Lung (tissue), 12 donors: ENCODE measurements around the gene MRPL39. TPM values are rescaled to one million over a fixed set of nuclear protein-coding genes. Genes with fewer than 3 reads are reported as not detected.

Experiments
- ATAC-seq: fragments of 200-7000 bp; cut with Tn5 transposase; one replicate; pipeline ENCODE4 v1.9.1; 2020; ENCODE audit warnings: moderate number of reproducible peaks; ENCODE audit not compliant: insufficient read depth, low FRiP score
- DNase-seq, 3 donors: peaks; one replicate each; pipeline ENCODE4 v3.0.0-alpha.2; 2013 to 2017
- H3K27ac ChIP-seq, 2 donors: one replicate each; pipeline ENCODE4 v1.5.1; 2013; ENCODE audit warnings: mild to moderate bottlenecking in 2 of 2, moderate library complexity in 2 of 2, control low read depth in 1 of 2, inconsistent platforms in 1 of 2, low read depth in 1 of 2, low read length in 1 of 2
- H3K27me3 ChIP-seq, 3 donors: one replicate each; pipeline ENCODE4 v1.5.1; 2013; ENCODE audit warnings: low read length in 2 of 3; ENCODE audit not compliant: control insufficient read depth in 3 of 3, insufficient read depth in 3 of 3
- H3K36me3 ChIP-seq, 4 donors: one replicate each; pipeline ENCODE4 v1.5.1; 2013; ENCODE audit warnings: low read length in 4 of 4, mild to moderate bottlenecking in 1 of 4, moderate library complexity in 1 of 4; ENCODE audit not compliant: control insufficient read depth in 4 of 4, insufficient read depth in 4 of 4
- H3K4me1 ChIP-seq, 5 donors: one replicate each; pipeline ENCODE4 v1.5.1; 2013; ENCODE audit warnings: low read length in 5 of 5, mild to moderate bottlenecking in 2 of 5, moderate library complexity in 1 of 5; ENCODE audit not compliant: control insufficient read depth in 5 of 5, insufficient read depth in 5 of 5
- H3K4me3 ChIP-seq: one replicate; pipeline ENCODE4 v1.5.1; 2013; ENCODE audit warnings: mild to moderate bottlenecking, control low read depth, moderate library complexity
- H3K9ac ChIP-seq, 2 donors: one replicate each; pipeline ENCODE4 v1.5.1; 2013; ENCODE audit warnings: low read length in 2 of 2, control low read depth in 1 of 2; ENCODE audit not compliant: insufficient read depth in 1 of 2
- H3K9me3 ChIP-seq, 4 donors: one replicate each; pipeline ENCODE4 v1.5.1; 2013; ENCODE audit warnings: low read length in 3 of 4, mild to moderate bottlenecking in 1 of 4, moderate library complexity in 1 of 4; ENCODE audit not compliant: control insufficient read depth in 4 of 4, insufficient read depth in 3 of 4
- CTCF ChIP-seq: IDR thresholded peaks from 2 replicates; pipeline ENCODE4 v1.5.1; 2012; ENCODE audit warnings: mild to moderate bottlenecking; ENCODE audit errors: control extremely low read depth, extremely low read depth
- WGBS, 2 donors: extraction: QIAGEN DNeasy Blood & Tissue Kit; methylation state at CpG; one replicate each; pipeline ENCODE4 v1.1.7; 2013; 5-methylcytosine and 5-hydroxymethylcytosine counted together
- polyA plus RNA-seq, 2 donors: library from polyadenylated mRNA; stranded (reverse); fragments of 200-250 nt; gene quantifications; one replicate each; pipeline ENCODE4 v1.2.1, GENCODE V29; 2013
- total RNA-seq, 2 donors: library from RNA; depleted of rRNA in 1 of 2; stranded (reverse); fragments of >200 nt in 1 of 2; gene quantifications; one replicate each; pipeline ENCODE4 v1.2.1, GENCODE V29; 2014 to 2021
- donor health status: control.
- donor health status: control.
- donor health status: Bipolar disorder and iron deficiency.
- donor health status: healthy.
- donor health status: DM: yes; HTN: yes; CAD: no.

MRPL39 gene
- total and polyA plus RNA-seq, 4 donors = 21.8 to 31.6 (median 29.5) TPM

- ATAC-seq (no peak), DNase-seq (no peak)
- Histone ChIP-seq H3K27ac (no peak overlapping the region), H3K9me3 (no peaks in the 10 kb centered on the region), H3K4me1 (no peaks in the 10 kb centered on the region), H3K36me3 (peaks cover 5 to 23% (median 11%) of the 10 kb centered on the region in 4 donors), H3K27me3 (no peaks in the 10 kb centered on the region), H3K9ac (no peak overlapping the region), H3K4me3 (no peak overlapping the region)
- no peak for TF ChIP-seq CTCF
- 96% methylated on average over 3 of the region's 3 CpGs for WGBS, 2 donors
Observed at GRCh38 chr21:25586326-25586725, 21.0 kb downstream of the MRPL39 start.

GRCh38 chr21:25584833-25585676 is 22.2 kb downstream of the MRPL39 start:
- ATAC-seq (no peak), DNase-seq (no peak)
- Histone ChIP-seq H3K9ac (no peak overlapping the region), H3K27ac (no peak overlapping the region), H3K4me1 (no peaks in the 10 kb centered on the region), H3K36me3 (peaks cover 2 to 22% (median 10%) of the 10 kb centered on the region in 4 donors), H3K9me3 (no peaks in the 10 kb centered on the region), H3K27me3 (no peaks in the 10 kb centered on the region), H3K4me3 (no peak overlapping the region)
- WGBS, 2 donors = 91 to 94% methylated on average over 7 of the region's 7 CpGs
- TF ChIP-seq CTCF = no peak

- no peak for TF ChIP-seq CTCF
- Histone ChIP-seq H3K27ac (no peak overlapping the region), H3K27me3 (no peaks in the 10 kb centered on the region), H3K9ac (no peak overlapping the region), H3K36me3 (peaks cover 2 to 15% (median 5%) of the 10 kb centered on the region in 4 donors), H3K4me3 (no peak overlapping the region), H3K4me1 (no peaks in the 10 kb centered on the region), H3K9me3 (no peaks in the 10 kb centered on the region)
- ATAC-seq = no peak
- WGBS, 2 donors = 74 to 79% methylated on average over 5 of the region's 5 CpGs
- no peak for DNase-seq
Observed at GRCh38 chr21:25583370-25584130, 23.7 kb downstream of the MRPL39 start.
